HepG2 (cell line): ENCODE measurements around the gene ULK3. TPM values are rescaled to one million over a fixed set of nuclear protein-coding genes. Genes with fewer than 3 reads are reported as not detected.

ENCODE experiments used
- FOXK2 ChIP-seq: fragments of 450-650 bp; IDR thresholded peaks from 2 replicates; pipeline ENCODE4 v1.6.1; 2016
- KDM5A ChIP-seq: fragments of 200-600 bp; sonication (generic); IDR thresholded peaks from 2 replicates; pipeline ENCODE4 v1.7.0; 2018; ENCODE audit warnings: antibody characterized with exemption, mild to moderate bottlenecking, low read length, borderline replicate concordance
- MLX ChIP-seq: IDR thresholded peaks from 2 replicates; pipeline ENCODE4 v1.6.1; 2016
- RAD21 ChIP-seq: fragments of 450-650 bp; formaldehyde crosslinking; IDR thresholded peaks from 2 replicates; pipeline ENCODE4 v1.5.0; 2020; ENCODE audit warnings: mild to moderate bottlenecking
- RERE ChIP-seq: IDR thresholded peaks from 2 replicates; pipeline ENCODE4 v1.6.1; 2016; ENCODE audit warnings: low read depth, missing genetic modification reagents, missing compliant biosample characterization
- RNF219 ChIP-seq: sonication (generic); formaldehyde crosslinking; IDR thresholded peaks from 2 replicates; pipeline ENCODE4 v1.5.0; 2020; ENCODE audit warnings: mild to moderate bottlenecking, missing genetic modification reagents
- SYNCRIP ChIP-seq: fragments of 200-400 bp; formaldehyde crosslinking; IDR thresholded peaks from 2 replicates; pipeline ENCODE4 v1.6.1; 2018; ENCODE audit warnings: mild to moderate bottlenecking, low read depth, low read length; ENCODE audit not compliant: insufficient read depth
- TRAFD1 ChIP-seq: sonication (generic); formaldehyde crosslinking; IDR thresholded peaks from 2 replicates; pipeline ENCODE4 v1.5.1; 2020; ENCODE audit warnings: missing genetic modification reagents, mild to moderate bottlenecking, borderline replicate concordance
- TSC22D2 ChIP-seq: sonication (generic); formaldehyde crosslinking; IDR thresholded peaks from 2 replicates; pipeline ENCODE4 v1.5.1; 2020; ENCODE audit warnings: missing genetic modification reagents, mild to moderate bottlenecking, borderline replicate concordance
- ZFX ChIP-seq: sonication (generic); formaldehyde crosslinking; IDR thresholded peaks from 2 replicates; pipeline ENCODE4 v1.4.0; 2020; ENCODE audit warnings: mild to moderate bottlenecking, low read depth, missing genetic modification reagents, moderate library complexity
- ZNF280B ChIP-seq: sonication (generic); formaldehyde crosslinking; IDR thresholded peaks from 2 replicates; pipeline ENCODE4 v1.5.0; 2020; ENCODE audit warnings: missing genetic modification reagents, mild to moderate bottlenecking, borderline replicate concordance
- ZNF331 ChIP-seq: sonication (generic); formaldehyde crosslinking; IDR thresholded peaks from 2 replicates; pipeline ENCODE4 v1.4.0; 2020; ENCODE audit warnings: missing genetic modification reagents
- ZNF576 ChIP-seq: sonication (generic); formaldehyde crosslinking; IDR thresholded peaks from 2 replicates; pipeline ENCODE4 v1.4.0; 2020; ENCODE audit warnings: mild to moderate bottlenecking, missing genetic modification reagents
- ZNF580 ChIP-seq: IDR thresholded peaks from 2 replicates; pipeline ENCODE4 v1.6.1; 2016; ENCODE audit warnings: low read depth, borderline replicate concordance
- ZNF841 ChIP-seq: sonication (generic); formaldehyde crosslinking; IDR thresholded peaks from 2 replicates; pipeline ENCODE4 v1.8.1; 2023; ENCODE audit warnings: missing genetic modification reagents, borderline replicate concordance
- polyA plus RNA-seq, 8 experiments: library from polyadenylated mRNA; depleted of rRNA in 3 of 8; stranded (reverse) in 7 of 8; unstranded in 1 of 8; fragments of >200 nt; fragmentation: Illumina TruSeq in 4 of 8; extraction: Trizol in 4 of 8; gene quantifications; 2 replicates each; pipeline versions ENCODE4 v1.2.1 to v1.2.3, GENCODE V29; 2011 to 2016; ENCODE audit warnings: low read depth in 4 of 8, missing spikeins in 1 of 8, mixed read lengths in 1 of 8; ENCODE audit not compliant: insufficient read depth in 1 of 8
- total RNA-seq, 5 experiments: library from RNA; depleted of rRNA; stranded (reverse); fragments of >200 nt; fragmentation: Illumina TruSeq; extraction: Trizol; gene quantifications; 2 replicates each; pipeline ENCODE4 v1.2.3, GENCODE V29; 2016; ENCODE audit warnings: low read depth in 1 of 5

ULK3 gene
- total and polyA plus RNA-seq, 2 of the 13 experiments (the other 11 are each of a cell fraction or from before 2014, with no cell fraction given), result 15.2 to 23.7 TPM

- TF ChIP-seq RERE, result no peak
- peak; percentile 82; the same call in 1 of the 2 replicates for TF ChIP-seq ZNF580
- no peak for TF ChIP-seq TSC22D2 (CRISPR knock-in tag)
- peak; percentile 86; the same call in 1 of the 2 replicates for TF ChIP-seq ZNF331 (CRISPR knock-in tag)
- TF ChIP-seq RNF219 (CRISPR knock-in tag), result no peak
- no peak for TF ChIP-seq FOXK2
- no peak; the same call in 1 of the 2 replicates for TF ChIP-seq TRAFD1
- peak; percentile 26; the same call in 1 of the 2 replicates for TF ChIP-seq KDM5A
- 0 out of 2 replicates have a peak, but pooled peaks have one; percentile 11 for TF ChIP-seq ZNF576
- TF ChIP-seq RAD21 (CRISPR knock-in tag), result peak; percentile 36; the same call in 1 of the 2 replicates
- no peak for TF ChIP-seq SYNCRIP
- peak; percentile 54 for TF ChIP-seq ZNF280B (CRISPR knock-in tag)
- no peak for TF ChIP-seq ZNF841 (CRISPR knock-in tag)
- TF ChIP-seq MLX (CRISPR knock-in tag), result peak; percentile 49; the same call in 1 of the 2 replicates
- peak; percentile 85 for TF ChIP-seq ZFX
These were observed 47.1 kb upstream of the ULK3 start, which contains the start of gene MPI (continued) for GRCh38 chr15:74889883-74890664.
